Glutamatergic neuron (in vitro differentiated cells): ENCODE measurements around the gene CCDC171. TPM values are rescaled to one million over a fixed set of nuclear protein-coding genes. Genes with fewer than 3 reads are reported as not detected.

Source experiments
- DNase-seq: peaks from one replicate; pipeline ENCODE4 v3.0.0; 2022
- H3K27ac Mint-ChIP-seq: one replicate; pipeline ENCODE4 v1.8.0; 2020; ENCODE audit warnings: mild to moderate bottlenecking, mixed read lengths, inconsistent platforms; ENCODE audit not compliant: unreplicated experiment
- H3K27me3 Mint-ChIP-seq: one replicate; pipeline ENCODE4 v1.8.0; 2020; ENCODE audit warnings: mild to moderate bottlenecking, moderate library complexity, mixed read lengths, inconsistent platforms; ENCODE audit not compliant: unreplicated experiment
- H3K36me3 Mint-ChIP-seq: one replicate; pipeline ENCODE4 v1.8.0; 2020; ENCODE audit warnings: mild to moderate bottlenecking, mixed read lengths, inconsistent platforms; ENCODE audit not compliant: unreplicated experiment
- H3K4me1 Mint-ChIP-seq: one replicate; pipeline ENCODE4 v1.8.0; 2020; ENCODE audit warnings: mild to moderate bottlenecking, low read depth, mixed read lengths, inconsistent platforms; ENCODE audit not compliant: unreplicated experiment
- H3K4me3 Mint-ChIP-seq: one replicate; pipeline ENCODE4 v1.8.0; 2020; ENCODE audit warnings: mild to moderate bottlenecking, mixed read lengths, inconsistent platforms; ENCODE audit not compliant: unreplicated experiment
- H3K9me3 Mint-ChIP-seq: one replicate; pipeline ENCODE4 v1.8.0; 2020; ENCODE audit warnings: mild to moderate bottlenecking, moderate library complexity, mixed read lengths, inconsistent platforms; ENCODE audit not compliant: unreplicated experiment
- CTCF ChIP-seq: fragments of 200-600 bp; sonication (generic); IDR thresholded peaks from one replicate; pipeline ENCODE4 v1.5.0; 2021; ENCODE audit not compliant: partially characterized antibody, unreplicated experiment
- total RNA-seq: library from RNA; stranded (reverse); fragmentation: NEBNext Ultra II Directional; extraction: Animal tissue kit (Norgen Biotek cat#: 25700); gene quantifications from one replicate; pipeline ENCODE4 v1.2.1, GENCODE V29; 2021; ENCODE audit not compliant: unreplicated experiment

Gene CCDC171
- total RNA-seq, 1 donor from 2014 or later, result 3.2 TPM

- Mint-ChIP-seq H3K4me1 (no peaks in the 10 kb centered on the region), H3K27ac (no peak overlapping the region), H3K36me3 (no peaks in the 10 kb centered on the region), H3K4me3 (no peak overlapping the region), H3K9me3 (no peaks in the 10 kb centered on the region), H3K27me3 (no peaks in the 10 kb centered on the region)
- TF ChIP-seq CTCF, result no peak
- no peak for DNase-seq
These were observed 459.8 kb downstream of the CCDC171 start for GRCh38 chr9:16012621-16013020.

- no peak for TF ChIP-seq CTCF
- Mint-ChIP-seq H3K36me3 (no peaks in the 10 kb centered on the region), H3K4me3 (no peak overlapping the region), H3K9me3 (no peaks in the 10 kb centered on the region), H3K27ac (no peak overlapping the region), H3K27me3 (no peaks in the 10 kb centered on the region), H3K4me1 (no peaks in the 10 kb centered on the region)
- DNase-seq, result no peak
These were observed 460.5 kb downstream of the CCDC171 start for GRCh38 chr9:16013366-16013765.

- Mint-ChIP-seq H3K9me3 (no peaks in the 10 kb centered on the region), H3K27ac (no peak overlapping the region), H3K4me1 (no peaks in the 10 kb centered on the region), H3K4me3 (no peak overlapping the region), H3K27me3 (no peaks in the 10 kb centered on the region), H3K36me3 (no peaks in the 10 kb centered on the region)
- no peak for DNase-seq
- TF ChIP-seq CTCF, result no peak
These were observed 461.0 kb downstream of the CCDC171 start for GRCh38 chr9:16013826-16014225.

GRCh38 chr9:16022228-16022627, 469.4 kb downstream of the CCDC171 start:
- no peak for TF ChIP-seq CTCF
- peaks cover 3% of the 10 kb centered on the region for H3K27me3 Mint-ChIP-seq
- DNase-seq, result no peak
- H3K36me3 Mint-ChIP-seq, result no peaks in the 10 kb centered on the region
- H3K4me1 Mint-ChIP-seq, result no peaks in the 10 kb centered on the region
- H3K9me3 Mint-ChIP-seq, result no peaks in the 10 kb centered on the region
- no peak overlapping the region for H3K27ac Mint-ChIP-seq
- no peak overlapping the region for H3K4me3 Mint-ChIP-seq

- Mint-ChIP-seq H3K9me3 (no peaks in the 10 kb centered on the region), H3K36me3 (no peaks in the 10 kb centered on the region), H3K4me1 (no peaks in the 10 kb centered on the region), H3K27me3 (peaks cover 3% of the 10 kb centered on the region), H3K4me3 (no peak overlapping the region), H3K27ac (no peak overlapping the region)
- no peak for TF ChIP-seq CTCF
- no peak for DNase-seq
These were observed 470.6 kb downstream of the CCDC171 start for GRCh38 chr9:16023446-16023845.

Other genes starting within 250 kb of the CCDC171 start
- 3.1 TPM for gene TTC39B, start 245.8 kb upstream of the CCDC171 start, total RNA-seq
- 104 TPM for gene SNAPC3, start 130.2 kb upstream of the CCDC171 start, total RNA-seq
- gene PSIP1, start 42.1 kb upstream of the CCDC171 start, total RNA-seq, result 114 TPM